ENCODE data around the gene FAF1.

Gene FAF1

DNA sequence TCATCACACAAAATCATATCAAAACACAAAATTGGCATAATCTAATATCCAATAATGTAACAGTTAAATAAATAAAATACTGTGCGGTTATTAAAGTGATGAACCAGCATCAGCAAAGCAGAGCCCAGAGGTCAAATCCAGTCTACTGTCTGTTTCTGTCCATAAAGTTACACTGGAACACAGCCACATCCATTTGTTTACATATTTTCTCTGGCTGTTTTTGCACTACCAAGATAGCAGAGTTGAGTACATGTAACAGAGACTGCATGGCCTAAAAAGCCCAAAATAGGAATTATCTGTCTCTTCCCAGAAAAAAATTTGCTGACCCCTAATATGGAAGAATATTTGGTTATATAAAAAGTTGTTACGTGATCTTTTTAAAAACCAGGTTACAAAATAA is 294.7 kb downstream of the FAF1 start:
- no peaks in the 10 kb centered on the region for H3K36me3 ChIP-seq
- intact Hi-C loops (cut with DNase I; ENCODE audit: low total_unique reads), result no loop called here
- H3K4me1 ChIP-seq, result peaks cover 0 to 23% (median 3%) of the 10 kb centered on the region in 4 donors
- no peak for DNase-seq
- no peak overlapping the region for H3K27ac ChIP-seq
- no peaks in the 10 kb centered on the region for H3K27me3 ChIP-seq
- H3K9me3 ChIP-seq, result no peaks in the 10 kb centered on the region
- no peak overlapping the region for H3K4me3 ChIP-seq
- TF ChIP-seq, protein P1, sequence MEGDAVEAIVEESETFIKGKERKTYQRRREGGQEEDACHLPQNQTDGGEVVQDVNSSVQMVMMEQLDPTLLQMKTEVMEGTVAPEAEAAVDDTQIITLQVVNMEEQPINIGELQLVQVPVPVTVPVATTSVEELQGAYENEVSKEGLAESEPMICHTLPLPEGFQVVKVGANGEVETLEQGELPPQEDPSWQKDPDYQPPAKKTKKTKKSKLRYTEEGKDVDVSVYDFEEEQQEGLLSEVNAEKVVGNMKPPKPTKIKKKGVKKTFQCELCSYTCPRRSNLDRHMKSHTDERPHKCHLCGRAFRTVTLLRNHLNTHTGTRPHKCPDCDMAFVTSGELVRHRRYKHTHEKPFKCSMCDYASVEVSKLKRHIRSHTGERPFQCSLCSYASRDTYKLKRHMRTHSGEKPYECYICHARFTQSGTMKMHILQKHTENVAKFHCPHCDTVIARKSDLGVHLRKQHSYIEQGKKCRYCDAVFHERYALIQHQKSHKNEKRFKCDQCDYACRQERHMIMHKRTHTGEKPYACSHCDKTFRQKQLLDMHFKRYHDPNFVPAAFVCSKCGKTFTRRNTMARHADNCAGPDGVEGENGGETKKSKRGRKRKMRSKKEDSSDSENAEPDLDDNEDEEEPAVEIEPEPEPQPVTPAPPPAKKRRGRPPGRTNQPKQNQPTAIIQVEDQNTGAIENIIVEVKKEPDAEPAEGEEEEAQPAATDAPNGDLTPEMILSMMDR (IDR thresholded peaks at IDR 0.05), result no peak

DNA sequence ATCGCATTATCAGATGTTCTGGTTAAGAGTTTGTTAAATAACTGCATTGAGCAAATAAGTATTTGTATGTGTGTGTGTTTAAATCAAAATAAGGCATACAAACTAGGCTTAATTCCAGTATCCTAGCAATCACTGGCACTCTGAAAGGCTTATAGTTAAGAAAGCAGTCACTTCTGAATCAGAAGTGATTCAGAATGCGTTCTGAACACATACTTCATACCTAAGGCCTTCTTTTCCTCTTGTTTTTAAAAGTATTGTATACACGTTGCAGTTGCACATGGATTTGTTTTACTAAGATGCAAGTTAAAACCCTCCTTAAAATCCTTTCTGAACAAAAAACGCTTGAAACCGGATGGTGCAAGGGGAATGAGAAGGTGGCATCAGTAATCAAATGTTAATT is 298.4 kb downstream of the FAF1 start:
- H3K36me3 ChIP-seq, result no peaks in the 10 kb centered on the region
- no peak for DNase-seq
- H3K9me3 ChIP-seq, result no peaks in the 10 kb centered on the region
- H3K4me1 ChIP-seq, result peaks cover 0 to 9% (median under 1%) of the 10 kb centered on the region in 4 donors
- H3K27ac ChIP-seq, result no peak overlapping the region
- intact Hi-C loops (cut with DNase I; ENCODE audit: low total_unique reads), result no loop called here
- H3K27me3 ChIP-seq, result no peaks in the 10 kb centered on the region
- TF ChIP-seq, protein P1 (IDR thresholded peaks at IDR 0.05), result no peak
- no peak overlapping the region for H3K4me3 ChIP-seq

DNA sequence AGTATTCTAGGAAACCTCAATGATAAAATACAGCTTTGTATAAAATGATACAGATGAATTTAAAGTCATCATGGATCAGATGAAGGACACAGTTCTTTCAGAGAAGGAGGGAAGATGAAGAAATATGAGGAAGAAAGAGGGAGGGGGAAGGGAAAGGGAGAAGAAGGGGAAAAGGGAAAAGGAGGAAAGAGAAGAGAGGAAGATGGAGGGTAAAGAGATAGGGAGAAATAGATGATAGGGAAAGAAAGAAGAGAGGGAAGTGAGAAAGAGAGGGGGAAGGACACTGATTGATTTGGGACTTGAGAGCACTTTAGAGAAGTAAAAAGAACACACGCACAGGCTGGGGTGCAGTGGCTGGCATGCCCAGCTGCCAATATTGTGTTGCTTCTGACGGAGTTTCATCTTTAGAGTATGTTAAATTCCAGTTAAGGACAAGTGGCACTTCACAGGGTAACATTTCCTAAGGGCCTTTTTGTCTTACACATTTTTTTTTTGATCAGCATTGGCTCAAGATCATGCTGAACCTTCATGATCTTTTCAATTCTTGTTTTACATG is 300.9 kb downstream of the FAF1 start:
- H3K4me3 ChIP-seq, result no peak overlapping the region
- DNase-seq, result no peak
- TF ChIP-seq, protein P1 (IDR thresholded peaks at IDR 0.05), result no peak
- H3K27ac ChIP-seq, result no peak overlapping the region
- no peaks in the 10 kb centered on the region for H3K27me3 ChIP-seq
- H3K36me3 ChIP-seq, result peaks cover 4 to 11% (median 8%) of the 10 kb centered on the region in 3 donors
- H3K4me1 ChIP-seq, result no peaks in the 10 kb centered on the region
- intact Hi-C loops (cut with DNase I; ENCODE audit: low total_unique reads), result no loop called here
- H3K9me3 ChIP-seq, result no peaks in the 10 kb centered on the region

DNA sequence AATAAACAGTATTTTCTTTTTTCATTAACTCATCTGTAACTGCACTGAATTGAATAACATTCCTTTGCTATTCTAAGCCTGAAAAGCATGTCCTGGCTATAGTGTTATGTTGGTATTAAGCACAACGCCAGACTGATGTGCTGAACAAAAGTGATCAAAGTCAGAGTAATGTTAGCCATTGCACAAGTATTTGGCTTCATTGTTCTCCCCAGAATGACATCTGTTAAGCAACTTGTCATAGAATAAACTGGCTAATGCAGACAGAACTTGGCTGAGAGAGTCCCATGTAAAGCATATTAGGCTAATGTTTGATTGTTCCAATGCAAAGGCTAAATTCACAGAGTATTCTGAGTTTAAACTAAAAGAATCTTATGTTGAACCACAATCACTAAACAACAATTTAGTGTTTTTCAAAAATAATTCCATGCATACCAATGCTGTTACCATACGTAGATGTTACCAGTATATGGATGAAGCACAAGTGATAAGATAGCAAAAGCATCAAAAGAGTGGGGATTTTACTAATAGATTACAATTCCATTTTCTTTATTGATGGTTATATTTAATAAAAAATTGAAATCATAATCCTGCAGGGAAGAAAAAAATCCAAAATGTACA is 301.5 kb downstream of the FAF1 start:
- Histone ChIP-seq H3K4me3 (no peak overlapping the region), H3K36me3 (peaks cover 4 to 11% (median 8%) of the 10 kb centered on the region in 3 donors), H3K27me3 (no peaks in the 10 kb centered on the region), H3K9me3 (no peaks in the 10 kb centered on the region), H3K4me1 (no peaks in the 10 kb centered on the region), H3K27ac (no peak overlapping the region)
- no peak for DNase-seq
- intact Hi-C loops (cut with DNase I; ENCODE audit: low total_unique reads), result no loop called here
- TF ChIP-seq, protein P1 (IDR thresholded peaks at IDR 0.05), result no peak

DNA sequence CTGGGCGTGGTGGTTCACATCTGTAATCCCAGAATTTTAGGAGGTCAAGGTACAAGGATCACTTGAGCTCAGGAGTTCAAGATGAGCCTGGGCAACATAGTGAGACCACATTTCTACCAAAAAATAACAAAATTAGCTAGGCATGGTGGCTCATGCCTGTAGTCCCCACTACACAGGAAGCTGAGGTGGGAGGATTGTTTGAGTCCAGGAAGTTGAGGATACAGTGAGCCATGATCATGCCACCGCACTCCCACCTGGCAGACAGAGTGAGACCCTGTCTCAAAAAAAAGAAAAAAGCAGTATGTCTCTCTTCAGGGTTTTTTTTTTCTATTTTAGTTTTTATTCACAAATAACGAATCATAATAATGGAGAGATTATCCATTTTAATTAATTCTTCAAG is 303.1 kb downstream of the FAF1 start:
- intact Hi-C loops (cut with DNase I; ENCODE audit: low total_unique reads), result no loop called here
- TF ChIP-seq, protein P1 (IDR thresholded peaks at IDR 0.05), result no peak
- no peak for DNase-seq
- Histone ChIP-seq H3K36me3 (peaks cover 4 to 11% (median 8%) of the 10 kb centered on the region in 3 donors), H3K9me3 (no peaks in the 10 kb centered on the region), H3K27me3 (no peaks in the 10 kb centered on the region), H3K4me1 (no peaks in the 10 kb centered on the region), H3K27ac (no peak overlapping the region), H3K4me3 (no peak overlapping the region)

Data from tibial artery (tissue), 4 donors.